HS-27A (cell line): ENCODE measurements around the gene OXCT2.

Source experiments
- DNase-seq: peaks from one replicate; pipeline ENCODE4 v3.0.0-alpha.2; 2012; ENCODE audit warnings: low read depth, missing footprints

The OXCT2 gene

DNA sequence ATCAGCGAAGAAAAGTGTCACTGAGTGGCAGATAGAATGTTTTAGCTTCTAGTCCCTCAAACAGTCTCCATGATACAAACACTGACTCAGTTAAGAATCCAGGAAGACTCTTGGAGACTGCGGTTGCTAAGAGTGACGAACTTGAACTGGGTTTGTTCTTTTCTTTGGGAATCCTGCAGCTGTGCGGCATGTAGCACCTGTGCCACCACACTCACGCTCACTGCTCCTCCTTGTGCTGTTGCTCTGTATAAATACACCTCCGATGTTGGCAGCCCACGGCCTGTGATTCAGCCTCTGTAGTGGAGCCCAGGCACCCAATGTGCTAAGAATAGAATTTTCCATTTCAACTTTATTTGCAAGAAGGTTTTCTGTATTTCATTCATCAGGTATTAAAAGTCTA is 38.0 kb downstream of the OXCT2 start:
- DNase-seq = no peak

DNA sequence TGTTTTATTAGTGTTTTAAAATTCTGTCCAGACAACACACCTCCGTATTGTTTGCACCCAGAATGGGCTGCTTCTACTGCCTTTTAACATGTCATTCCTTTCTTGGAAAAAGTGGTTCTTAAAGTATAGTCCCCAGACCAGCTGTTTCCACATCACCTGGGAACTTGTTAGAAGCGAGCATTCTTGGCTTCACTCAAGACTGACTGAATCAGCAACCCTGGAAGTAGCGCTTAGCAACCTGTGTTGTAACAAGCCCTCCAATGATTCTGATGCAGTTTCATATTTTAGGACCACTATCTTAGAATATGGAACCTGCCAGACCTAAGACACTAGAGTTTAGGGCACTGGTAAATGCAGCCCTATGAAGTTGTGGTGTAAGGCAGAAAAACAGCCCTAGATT is 38.4 kb downstream of the OXCT2 start:
- no peak for DNase-seq

DNA sequence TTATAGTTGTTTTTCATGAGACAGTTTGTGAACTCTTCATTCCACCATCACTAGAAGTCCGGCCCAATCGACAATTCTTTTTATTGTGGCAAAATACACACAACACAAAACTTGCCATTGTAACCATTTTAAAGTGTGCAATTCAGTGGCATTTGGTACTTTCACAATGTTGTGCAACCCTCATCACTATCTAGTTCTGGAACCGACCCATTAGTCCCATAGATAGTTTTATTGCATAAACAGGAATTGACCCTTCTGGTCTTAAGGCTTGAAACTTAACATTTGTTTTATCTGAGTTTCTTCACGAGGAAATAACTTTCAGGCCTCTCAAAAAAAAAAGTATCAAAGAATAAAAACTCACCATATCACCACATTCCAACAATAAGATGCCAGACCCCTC is 41.3 kb downstream of the OXCT2 start:
- no peak for DNase-seq

DNA sequence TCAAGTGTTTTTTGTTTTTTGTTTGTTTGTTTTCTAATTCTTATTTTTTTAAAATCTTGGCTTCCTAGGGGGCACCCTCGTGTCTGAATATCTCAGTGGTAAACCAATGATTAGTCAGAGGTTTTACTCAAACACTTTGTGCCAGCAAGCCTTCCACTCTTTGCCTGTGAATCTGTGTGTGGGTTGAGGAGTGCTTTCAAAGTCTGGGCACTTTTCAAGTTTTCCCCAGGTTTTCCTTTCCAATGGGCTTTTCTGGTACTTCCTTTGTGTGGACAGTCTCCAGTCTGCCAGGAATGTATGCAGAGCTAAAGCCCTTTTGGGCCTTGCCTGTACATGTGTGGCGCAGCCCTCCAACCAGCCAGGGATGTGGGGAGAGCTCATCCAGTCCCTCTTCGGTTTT is 42.1 kb downstream of the OXCT2 start:
- DNase-seq = no peak

DNA sequence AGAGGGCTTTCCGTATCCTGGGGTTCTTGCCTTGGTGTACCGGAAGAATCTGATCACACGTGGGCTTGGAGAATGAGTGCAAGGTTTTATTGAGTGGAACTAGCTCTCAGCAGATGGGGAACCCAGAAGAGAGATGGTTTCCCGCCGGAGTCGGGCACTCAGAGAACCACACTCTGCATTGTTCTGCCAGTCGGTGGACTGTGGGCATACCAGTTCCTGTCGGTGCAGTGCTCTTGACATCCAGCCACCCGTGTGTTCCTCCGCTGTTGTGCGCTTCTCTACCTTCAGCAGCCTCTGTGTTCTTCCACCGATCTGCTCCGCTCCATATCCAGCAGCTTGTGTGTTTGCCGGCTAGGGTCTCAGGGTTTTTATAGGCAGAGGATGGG is 43.2 kb downstream of the OXCT2 start:
- DNase-seq = no peak

DNA sequence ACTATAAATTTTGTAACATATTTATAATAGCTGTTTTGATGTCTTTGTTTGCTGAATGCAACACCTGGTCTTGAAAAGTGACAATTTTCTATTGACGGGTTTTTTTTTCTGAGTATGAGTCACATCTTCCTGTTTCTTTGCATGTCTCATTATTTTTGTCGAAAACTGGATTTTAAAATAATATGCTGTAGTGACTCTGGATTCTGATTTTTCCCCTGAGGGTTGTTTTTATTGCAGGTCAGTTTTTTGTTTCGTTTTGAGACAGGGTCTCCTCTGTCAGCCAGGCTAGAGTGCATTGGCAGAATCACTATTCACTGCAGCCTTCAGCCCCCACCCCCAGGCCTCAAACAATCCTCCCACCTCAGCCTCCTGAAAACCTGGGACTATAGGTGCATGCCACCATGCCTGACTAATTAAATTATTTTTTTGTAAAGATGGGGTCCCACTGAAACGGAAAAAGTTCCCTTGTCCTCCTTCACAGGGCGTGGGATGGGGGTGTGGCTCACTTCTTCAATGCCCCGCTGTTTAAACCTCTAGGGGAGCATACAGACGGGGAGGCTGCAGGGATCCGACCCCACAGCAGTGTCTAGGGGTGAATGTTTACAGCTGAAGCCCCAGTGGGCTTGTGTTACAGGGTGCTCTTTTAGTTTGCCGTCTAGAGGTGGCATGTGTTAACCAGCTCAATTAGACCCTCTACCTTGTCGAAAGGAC is 43.8 kb downstream of the OXCT2 start:
- no peak for DNase-seq

DNA sequence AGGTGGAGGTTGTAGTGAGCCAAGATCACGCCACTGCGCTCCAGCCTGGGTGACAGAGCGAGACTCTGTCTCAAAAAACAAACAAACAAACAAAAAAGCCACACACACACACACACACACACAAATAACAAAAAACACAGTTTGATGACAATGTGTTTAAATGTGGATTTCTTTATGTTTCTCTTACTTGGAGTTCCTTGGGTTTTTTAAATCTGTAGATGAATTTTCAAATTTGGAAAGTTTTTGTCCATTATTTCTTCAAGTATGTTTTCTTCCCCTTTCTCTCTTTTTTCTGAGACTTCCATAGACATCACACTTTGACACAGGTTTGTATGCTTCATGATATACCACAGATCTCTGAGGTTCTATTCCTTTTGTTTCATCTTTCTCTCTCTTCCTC is 44.5 kb downstream of the OXCT2 start:
- DNase-seq = no peak

DNA sequence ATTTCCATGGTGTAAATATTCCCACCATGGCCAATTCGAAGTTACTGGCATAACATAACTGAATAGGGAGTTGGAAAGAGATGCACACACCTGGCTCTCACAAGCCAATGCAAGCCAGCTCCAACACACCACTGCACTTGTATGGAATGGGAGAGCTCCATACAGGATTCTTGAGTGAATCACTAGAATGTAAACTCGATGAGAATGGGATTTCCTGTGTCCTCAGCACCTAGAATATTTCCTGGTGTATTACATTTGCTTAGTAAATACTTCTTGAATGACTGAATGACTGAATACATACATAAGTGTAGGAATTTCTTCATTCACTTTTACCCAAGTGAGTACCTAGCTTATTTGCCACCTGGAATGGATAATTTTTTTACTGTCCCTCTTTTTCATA is 48.7 kb downstream of the OXCT2 start:
- no peak for DNase-seq

DNA sequence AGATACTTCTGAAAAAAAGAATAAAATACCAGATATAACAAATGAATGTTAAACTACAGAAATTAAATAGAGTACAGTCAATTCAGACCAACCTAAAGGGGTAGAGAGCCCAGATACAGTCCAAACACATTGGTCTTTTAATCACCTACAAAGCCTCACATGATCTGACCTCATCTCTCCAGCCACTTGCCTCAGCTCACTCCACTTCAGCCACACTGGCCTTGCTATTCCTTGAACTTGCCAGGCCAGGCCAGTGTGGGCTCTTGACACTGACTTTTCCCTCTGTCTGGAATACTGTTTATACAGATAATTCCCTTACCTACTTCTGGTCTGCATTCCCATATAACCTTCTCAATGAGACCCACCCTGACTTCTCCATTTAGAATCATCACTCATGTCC is 49.5 kb downstream of the OXCT2 start:
- DNase-seq = no peak

DNA sequence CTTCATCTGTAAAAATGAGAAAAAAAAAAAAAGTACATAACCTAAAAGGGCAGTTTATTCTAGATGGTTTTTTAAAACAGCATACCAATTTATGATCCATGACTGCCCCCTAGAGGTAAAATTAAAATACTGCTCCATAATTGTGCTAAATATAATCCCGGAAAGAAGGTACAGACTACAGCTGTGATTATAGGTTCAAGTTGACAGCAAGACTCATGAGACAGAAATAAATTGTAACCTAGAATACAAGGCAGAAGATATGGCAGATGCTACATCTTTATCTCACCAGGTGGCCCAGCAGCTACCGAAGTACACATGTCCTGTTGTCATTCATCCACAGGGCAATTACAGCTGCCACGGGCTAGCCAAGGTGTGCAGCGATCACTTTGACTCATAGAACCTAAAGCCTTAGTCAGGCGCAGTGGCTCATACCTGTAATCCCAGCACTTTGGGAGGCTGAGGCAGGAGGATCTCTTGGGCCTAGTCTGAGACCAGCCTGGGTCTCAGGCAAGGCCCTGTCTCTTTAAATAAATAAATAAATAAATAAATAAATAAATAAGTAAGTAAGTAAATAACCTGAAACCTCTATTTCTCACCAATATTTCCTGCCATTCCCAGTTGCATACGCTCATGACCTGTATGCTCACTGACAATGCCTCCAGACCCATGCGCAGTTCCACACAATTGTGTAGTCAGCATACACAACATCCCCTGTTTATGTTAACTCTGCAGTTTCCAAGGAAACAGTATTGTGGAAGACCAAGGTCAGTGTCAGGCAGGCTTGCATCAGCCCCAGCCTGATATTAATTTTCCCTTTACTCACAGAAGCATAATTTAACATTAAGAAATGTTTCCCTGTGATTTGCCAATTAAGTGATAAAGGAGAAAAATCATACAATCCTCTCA is 50.8 kb downstream of the OXCT2 start:
- peak; percentile 43 for DNase-seq
